GM19397 (cell line): Measurements from ENCODE around the gene PCED1B.
A peak's percentile ranks its signal among the peaks of the same experiment; 100 is the strongest.

Experiments
- ATAC-seq: cut with Tn5 transposase; IDR thresholded peaks from one replicate; pipeline ENCODE4 v1.9.1; 2021; ENCODE audit warnings: mild to moderate bottlenecking, moderate library complexity; ENCODE audit not compliant: unreplicated experiment

Gene PCED1B

DNA sequence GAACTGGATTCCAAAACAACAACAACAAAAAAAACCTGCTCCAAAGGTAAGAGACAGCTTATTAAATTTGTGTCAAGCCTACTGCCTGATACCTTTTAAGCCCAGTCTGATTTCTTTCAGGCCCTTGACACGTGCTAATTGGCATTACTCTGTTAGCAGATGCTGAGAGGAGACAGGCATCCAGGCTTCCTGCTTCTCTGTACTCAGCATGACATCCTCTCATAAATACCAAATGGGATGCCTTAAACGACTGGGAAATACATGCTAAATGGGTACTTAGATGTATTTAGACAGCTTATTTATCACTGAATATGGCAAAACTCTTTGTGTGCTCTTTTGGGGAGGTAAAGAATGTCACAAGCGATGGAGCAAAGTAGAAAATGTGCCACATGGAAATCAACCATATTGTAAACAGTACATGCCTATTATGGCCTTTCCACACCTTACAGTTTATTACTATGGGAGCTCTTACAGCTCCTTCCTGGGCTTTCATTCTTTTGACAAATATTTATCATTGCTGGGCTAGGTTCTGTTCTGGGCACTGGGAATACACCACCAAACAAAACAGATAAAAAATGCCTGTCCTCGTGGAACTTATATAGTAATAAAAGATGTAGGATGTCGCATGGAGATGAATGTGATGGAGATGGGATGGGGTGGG lies 11.5 kb upstream of the PCED1B start:
- no peak for ATAC-seq

DNA sequence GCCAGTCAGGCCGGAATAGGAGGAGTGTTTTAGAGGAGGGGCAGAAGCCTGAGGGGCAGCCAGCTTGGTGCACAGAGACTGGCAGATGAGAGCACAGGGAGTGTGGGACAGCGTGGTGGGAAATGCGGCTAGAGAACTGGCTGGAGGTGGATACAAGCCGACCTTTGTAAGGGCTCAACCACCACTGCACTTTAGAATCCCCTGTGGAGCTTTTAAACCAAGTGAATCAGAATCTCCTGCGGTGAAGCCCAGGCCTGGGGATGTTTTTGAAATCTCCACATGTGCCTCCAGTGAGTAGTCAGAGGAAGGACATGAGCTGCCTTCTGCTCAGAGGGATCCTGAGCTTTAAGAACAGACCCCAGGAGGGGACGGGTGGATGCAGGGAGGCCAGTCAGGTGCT lies 10.9 kb upstream of the PCED1B start:
- ATAC-seq, result no peak

DNA sequence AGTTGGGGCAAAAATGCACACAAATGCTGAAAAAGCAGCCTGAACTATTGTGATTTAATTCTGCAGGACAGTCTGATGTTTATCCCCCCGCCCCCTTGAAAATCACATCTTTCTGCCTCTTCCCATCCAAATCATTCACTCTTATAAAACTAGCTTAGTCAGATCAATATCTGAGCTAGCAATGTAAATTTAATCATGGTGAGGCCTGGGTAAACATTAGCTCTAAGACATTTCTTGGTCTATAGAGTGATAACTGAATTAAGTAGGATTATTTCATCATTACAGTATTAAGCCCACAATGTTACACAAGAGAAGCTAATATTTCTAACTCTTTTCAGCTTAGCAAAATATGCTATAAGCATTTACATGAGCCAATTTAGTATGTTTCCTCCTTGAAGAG lies 9.1 kb upstream of the PCED1B start:
- no peak for ATAC-seq

DNA sequence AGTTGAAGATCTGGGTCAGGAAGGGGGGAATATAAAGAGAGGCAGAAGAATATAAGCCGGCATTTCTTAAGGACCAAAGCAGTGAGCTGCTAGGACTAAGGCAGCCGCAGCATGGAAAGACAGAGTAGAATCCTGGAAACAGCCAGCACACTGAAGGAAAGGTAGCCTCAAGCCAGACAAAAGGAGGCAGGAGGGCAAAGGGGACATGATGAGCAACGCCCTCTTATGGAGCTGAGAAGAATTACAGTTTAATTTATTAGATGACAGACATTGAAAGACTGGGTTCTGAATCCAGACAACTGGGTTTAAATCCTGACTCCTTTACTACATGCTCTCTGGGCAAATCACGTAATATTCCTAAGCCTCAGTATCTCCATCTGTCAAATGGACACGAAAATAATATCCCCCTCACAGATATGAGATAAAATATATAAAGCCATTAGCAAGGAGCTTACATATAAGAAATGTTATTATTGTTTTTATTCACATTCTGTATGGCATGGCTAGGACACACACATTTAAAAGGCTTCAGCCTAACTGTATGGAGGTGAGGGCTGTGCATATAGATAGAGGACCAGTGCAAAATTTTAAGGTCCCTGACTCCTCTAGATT lies 8.1 kb upstream of the PCED1B start:
- no peak for ATAC-seq

DNA sequence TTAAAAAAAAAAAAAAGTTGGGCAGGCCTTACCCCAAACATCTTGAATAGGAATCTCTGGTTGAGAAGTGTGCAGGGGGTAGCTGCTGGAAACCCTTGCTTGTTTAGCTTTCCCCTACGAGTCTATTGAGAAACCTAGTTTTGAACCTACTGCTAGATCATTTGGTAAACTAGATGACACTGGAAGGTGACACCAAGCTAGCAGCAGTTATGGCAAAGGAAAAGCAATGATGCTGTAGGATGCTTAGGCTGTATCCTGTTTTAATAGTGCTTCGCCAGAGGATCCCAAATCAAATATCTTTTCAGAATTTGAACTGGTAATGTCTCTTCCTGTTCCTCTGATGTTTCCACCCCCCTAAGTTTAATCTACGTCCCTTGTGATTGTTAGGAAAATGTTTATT lies 5.5 kb upstream of the PCED1B start:
- no peak for ATAC-seq

DNA sequence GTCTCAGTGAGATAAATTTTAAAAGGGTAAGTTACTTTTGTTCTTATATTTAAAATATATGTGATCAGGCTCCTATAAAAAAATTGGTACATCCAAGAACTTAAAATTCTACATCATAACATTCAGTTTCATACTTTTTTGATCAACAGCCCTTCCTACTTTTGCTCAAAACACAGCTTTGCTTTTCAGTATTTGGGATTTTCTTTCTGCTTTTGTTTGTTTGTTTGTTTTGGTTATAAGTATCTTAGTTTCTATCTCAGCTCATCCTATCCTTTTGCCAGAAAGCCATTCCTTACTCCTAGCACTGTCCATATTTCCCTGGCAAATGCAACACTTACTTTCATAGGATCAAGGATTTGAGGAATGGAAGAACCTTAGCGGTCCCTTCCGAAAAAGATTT lies 4.7 kb upstream of the PCED1B start:
- no peak for ATAC-seq

DNA sequence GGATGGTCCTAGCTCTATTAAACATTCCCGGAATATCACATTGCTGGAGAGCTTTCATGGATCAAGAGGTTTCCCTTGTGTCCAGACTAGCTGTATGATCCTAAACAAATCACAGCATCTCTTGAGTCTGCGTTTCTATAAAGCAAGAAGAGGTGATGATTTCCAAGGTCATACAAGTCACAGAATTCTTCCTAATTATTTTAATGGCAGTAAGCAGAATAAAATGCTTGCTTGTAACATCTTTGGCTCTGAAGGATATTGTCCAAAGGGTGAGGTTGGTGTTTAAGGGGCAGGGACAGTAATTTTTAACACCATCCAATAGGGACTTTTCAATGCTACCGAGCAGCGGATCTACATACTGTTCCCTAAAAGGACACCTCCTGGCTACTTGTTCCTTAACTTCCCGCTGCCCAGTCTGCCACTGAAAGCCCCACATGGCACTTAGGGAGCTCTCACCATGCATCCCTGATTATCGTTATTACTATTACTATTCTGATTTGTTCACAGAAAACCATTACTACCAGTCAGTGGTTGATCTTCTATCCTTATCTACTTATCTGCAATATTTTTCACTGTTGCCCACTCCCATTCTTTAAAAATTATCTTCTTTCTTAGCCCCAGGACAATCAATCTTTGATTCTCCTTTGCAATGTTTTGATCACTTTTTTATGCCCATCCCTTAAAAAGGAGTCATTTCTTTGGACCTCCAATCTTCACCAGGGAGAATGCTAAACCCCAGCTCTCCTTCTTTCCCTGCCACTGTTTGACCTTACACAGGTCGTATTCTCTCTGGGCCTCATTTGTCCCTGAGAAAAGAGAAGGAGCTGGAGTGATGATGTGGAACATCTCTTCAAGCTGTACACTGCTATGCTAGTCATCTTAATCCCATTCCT lies 4.0 kb upstream of the PCED1B start:
- ATAC-seq, result no peak

DNA sequence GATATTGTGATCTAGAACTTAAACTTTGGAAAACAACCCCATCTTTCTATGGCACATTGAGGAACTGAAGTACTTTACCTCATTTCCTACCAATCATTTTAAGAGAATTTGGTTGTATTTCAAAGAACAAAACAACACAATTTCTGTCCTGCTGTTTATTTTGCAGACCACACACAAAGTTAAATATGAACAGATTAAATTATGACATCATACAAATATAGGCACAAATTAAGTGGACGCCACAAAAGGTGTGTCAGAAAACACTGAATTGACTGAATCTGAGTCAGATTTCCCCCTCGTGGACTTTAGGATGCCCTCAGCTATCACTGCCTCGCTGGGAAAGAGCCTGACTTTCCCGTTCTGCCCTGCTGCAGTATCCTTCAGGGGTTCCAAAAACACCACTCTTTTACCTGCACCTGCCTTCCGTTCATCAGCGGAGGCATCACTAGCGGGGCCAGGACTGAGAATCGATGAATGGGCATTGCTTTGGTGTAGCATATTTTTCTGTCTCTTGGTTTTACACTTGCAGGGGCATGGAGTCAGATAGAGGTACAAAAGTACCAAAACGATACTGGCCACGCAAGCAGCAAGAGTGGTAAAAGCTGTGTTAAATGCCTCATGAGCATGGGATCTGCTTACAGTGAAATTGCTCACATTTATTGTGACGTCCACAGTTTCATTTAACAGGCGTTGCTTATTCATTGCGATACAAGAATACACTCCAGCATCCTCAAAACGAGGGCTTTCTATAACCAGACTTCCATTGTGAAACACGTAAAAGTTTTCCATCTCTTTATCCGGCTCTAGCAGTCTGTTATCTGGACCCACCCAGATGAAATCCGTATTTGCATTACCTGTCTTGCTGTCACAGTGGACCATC lies 2.0 kb upstream of the PCED1B start:
- no peak for ATAC-seq

DNA sequence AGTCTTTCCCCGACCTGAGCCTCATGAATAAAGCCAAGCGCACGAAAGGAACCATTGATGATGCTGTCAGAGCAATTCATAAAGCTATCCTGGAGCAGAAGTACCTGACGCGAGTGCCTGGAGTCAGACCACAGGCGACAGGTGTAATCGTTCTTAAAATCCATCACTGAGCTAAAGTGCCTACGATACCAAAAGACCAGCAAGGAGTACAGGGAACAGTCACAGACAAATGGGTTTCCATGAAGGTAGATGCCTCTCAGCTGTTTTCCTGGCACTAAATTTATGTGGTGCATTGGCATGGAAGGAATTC lies 1.4 kb upstream of the PCED1B start:
- no peak for ATAC-seq

DNA sequence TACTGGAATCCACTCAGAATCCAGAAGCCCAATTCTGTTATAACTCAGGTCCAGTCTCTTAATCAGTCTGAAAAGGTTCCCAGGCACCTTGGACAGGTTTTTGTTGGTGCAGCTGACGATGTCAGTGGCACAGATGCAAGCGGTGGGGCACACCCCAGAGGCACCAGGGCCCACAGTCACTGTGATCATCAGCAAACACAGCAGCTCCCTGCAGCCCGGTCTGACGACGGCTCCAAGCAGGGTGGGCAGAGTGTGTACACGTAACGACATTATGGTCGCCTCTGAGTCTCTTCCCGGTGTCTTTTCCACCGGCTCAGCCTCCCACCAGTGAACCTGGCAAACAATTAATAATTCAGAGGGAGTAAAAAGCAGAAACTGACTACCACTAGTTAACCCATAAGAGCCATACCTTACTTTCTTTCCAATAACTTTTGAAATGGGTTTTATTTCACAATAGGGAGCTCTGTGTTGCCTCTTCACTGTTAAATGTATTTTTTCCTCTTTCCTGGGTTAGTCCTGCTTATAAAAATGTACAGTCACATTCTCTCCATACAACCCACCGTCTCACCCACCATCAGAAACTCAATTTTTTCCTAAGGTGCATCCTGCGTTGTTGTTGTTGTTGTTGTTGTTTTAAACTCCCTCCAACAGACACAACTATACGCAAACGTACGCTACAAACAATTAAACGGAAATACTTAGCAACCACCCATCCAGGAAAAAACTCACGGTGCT lies 521 bp upstream of the PCED1B start:
- no peak for ATAC-seq

DNA sequence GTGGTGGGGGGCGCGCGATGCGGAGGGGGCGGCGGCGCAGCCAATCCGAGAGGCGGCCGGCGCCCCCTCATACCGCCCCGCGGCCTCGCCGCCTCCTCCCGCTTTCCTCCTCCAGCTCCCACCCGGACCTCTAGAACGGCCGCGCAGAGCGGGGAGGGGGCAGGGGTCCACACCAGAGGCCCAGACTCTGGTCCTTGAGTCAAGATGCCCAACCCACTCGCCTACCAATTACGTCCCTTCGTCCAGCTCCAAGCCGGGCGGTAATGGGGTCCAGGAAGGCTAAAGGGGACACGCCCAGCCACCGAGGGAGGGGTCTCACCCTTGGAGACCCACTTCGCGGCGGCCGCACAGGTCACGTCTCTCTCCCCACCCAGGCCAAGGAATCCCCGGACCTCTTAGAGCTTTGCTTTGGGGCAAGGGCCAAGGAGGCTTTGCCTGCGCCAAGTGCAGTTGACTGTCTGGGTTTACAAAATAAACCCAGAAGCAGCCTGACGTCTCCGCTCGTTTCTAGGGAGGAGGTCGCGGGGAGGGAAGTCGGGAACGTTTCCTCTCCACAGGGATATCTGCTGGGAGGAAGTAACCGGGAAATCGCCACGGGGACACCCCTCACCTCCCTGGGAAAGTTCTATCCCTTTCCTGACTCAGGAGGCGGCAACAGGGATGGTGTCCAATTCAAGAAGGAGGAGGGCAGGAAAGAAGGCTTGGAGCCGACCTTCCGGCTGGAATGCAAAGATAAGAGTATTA lies 732 bp downstream of the PCED1B start:
- ATAC-seq, result peak; percentile 5

DNA sequence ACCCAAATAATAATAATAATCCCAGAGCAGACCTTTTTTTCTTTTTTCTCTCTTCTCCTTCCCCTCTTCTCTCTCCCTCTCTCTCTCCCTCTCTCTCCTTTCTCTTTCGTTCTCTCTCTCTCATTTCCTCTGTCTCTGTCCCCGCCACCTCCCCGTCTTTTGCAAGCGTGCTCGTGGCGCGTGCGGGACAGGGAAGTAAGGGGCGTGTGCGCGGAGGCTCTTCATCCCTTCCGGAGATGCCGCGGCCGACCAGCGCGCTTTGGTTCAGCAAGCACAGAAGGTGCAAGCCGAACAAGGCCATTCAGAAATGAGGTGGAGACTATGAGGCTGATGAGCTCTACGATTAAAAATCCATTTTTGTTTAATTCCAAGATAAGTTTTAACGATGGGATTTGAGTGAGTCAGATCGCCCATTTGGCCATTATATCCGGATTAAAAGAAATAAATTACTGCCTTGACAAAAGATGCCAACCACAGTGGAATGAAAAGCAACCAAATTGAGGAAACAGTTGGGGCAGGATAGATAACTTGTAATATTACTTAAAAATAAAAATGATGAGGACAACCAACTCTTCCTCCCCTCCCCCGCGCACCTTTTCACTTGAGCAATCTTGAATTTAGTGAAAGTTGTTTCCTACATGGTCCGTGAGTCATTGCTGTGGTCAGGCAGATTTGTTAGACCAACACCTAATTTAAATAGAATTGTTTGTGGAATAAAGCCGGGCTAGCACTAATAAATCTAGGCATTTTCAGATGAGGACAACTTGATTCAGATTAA lies 1.5 kb downstream of the PCED1B start:
- no peak for ATAC-seq

DNA sequence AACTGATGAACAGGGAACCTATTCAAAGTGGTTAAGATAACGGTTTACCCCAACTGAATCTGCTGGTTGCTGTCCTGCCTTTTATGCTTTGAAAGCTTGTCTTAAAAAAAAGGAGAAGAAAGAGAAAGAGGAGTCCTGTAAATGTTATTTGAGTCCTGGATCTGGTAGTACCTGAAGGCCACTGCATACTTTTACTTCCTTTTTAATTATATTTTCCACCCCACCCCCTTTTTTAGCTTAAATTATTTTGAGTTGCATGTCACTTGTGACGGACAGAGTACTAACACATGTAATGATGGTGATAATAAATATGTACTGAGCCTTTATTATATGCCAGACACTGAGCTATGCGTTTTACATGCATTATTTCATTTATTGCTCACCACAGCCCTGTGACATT lies 2.9 kb downstream of the PCED1B start:
- ATAC-seq, result no peak

DNA sequence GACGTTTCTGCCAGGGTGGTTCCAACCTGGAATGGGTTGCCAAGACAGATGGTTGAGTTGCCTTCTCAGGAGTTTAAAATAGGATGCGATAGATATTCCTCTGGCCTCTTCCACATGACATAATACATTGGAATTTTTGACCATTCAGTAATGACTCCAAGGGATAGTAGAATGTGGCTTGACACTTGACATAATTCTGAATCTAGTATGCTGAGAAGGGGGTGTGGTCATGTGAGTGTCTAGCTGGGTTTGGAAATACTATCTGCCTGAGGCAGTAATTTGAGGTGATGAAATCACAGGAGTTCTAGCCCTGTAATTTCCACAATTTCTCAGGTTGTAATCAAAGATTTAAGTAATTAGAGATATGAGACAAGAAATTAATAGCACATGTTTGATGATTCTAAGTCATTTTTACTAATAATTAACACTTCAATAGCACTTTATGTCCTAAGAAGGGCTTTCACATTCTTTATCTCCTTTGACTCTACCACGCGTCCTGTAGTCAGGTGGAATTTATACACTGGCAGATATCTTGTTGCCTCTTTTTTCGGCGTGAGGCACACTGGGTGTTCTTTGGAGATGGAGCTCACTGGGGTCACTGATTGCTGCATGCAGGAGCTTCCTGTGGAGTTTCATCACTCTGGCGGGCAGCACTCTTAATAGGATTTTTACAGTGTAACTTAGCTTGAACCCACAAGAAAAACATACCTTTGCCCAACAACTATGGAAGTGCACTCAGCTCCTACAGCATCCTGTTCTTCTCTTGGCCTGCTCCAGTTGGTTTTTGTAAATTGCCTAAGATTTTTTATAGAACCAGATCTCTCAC lies 3.6 kb downstream of the PCED1B start:
- no peak for ATAC-seq

DNA sequence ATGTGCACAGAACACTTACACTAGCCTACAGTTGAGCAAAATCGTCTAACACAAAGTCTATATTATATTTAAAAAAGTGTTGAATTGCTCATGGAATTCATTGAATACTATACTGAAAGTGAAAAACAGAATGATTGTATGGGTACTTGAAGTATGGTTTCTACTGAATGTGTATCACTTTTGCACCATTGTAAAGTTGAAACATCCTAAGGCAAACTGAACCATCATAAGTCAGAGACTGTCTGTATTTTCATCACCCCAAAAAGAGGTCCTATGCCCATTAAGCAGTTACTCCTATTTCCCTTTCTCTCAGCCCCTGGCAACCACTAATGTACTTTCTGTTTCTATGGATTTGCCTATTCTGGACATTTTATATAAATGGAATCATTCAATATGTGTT lies 4.8 kb downstream of the PCED1B start:
- no peak for ATAC-seq

DNA sequence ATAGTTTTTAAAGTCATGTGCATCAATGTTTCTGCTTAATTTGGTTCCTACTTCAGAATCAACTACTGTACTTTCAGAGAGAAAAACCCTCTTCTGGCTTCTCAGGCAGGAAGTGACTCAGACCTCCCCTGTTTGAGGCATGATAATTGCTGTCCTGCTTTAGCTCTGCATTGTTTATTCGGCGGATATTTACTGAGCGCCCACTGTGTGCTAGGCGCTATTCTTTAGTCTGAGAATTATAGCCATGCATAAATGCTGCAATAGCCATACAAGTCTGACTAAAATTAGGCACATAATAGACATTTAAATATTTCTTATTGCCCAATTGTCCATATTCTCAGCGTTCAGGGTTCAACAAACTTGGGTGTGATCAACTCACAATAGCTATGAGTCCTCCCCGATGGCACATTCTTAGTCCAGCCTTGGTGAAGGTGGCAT lies 6.4 kb downstream of the PCED1B start:
- no peak for ATAC-seq

DNA sequence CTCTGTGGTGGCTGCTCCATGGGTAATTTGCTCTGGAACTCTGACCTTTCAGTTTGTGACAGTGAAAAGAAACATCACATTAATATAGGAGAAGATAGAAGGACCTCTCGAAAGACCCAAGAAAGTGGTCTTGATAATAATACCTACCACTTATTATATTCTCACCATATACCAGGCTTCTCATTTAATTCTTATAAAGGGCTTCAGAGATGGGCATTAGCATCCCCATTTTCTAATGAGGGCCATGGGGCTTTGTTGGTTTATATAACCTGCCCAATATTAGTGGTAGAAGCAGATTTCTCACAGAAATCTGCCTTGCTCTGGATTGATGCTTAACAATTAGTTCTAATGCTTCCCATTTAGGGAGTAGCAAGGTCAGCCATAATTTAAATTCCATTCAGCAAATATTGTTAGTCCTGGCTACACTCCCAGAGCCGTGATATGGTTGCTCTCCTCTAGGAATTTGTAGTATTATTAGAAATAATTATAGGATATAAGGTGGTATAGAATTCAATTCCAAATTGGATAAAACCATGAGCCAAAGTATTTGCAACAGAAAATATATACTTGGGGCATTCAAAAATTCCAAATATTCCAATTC lies 7.8 kb downstream of the PCED1B start:
- no peak for ATAC-seq
